Mesenchymal stem cell (in vitro differentiated cells and primary cell): ENCODE results near the gene ACACB.
"Not testable (repeated sequence)": the region's sequence is repeated elsewhere in the genome, so short reads cannot be mapped to it uniquely, and the experiment has no call there.

Source experiments
- DNase-seq: peaks from one replicate; pipeline ENCODE4 v3.0.0-alpha.2; 2013
- H2AFZ ChIP-seq: one replicate; pipeline ENCODE4 v1.6.1; 2013; ENCODE audit warnings: low read depth, mild to moderate bottlenecking, control low read depth, inconsistent platforms, low read length, moderate library complexity
- H2AK5ac ChIP-seq: 2 replicates; pipeline ENCODE4 v1.6.1; 2013; ENCODE audit warnings: low read length, moderate library complexity, mild to moderate bottlenecking, inconsistent platforms; ENCODE audit not compliant: severe bottlenecking
- H2BK120ac ChIP-seq: one replicate; pipeline ENCODE4 v1.6.1; 2013; ENCODE audit warnings: low read depth, mild to moderate bottlenecking, inconsistent platforms, low read length, moderate library complexity
- H2BK12ac ChIP-seq, 2 experiments: one replicate each; pipeline ENCODE4 v1.6.1; 2013; ENCODE audit warnings: inconsistent platforms in 2 of 2, low read length in 2 of 2, mild to moderate bottlenecking in 2 of 2, moderate library complexity in 2 of 2, control low read depth in 1 of 2
- H2BK15ac ChIP-seq: one replicate; pipeline ENCODE4 v1.6.1; 2013; ENCODE audit warnings: mild to moderate bottlenecking, low read depth, inconsistent platforms; ENCODE audit not compliant: poor library complexity, severe bottlenecking
- H2BK5ac ChIP-seq: 2 replicates; pipeline ENCODE4 v1.6.1; 2013; ENCODE audit warnings: low read depth, mild to moderate bottlenecking, low read length, control low read depth, inconsistent platforms; ENCODE audit not compliant: poor library complexity, severe bottlenecking
- H3K14ac ChIP-seq, 2 experiments: one replicate each; pipeline ENCODE4 v1.6.1; 2013; ENCODE audit warnings: inconsistent platforms in 2 of 2, low read length in 2 of 2, control low read depth in 1 of 2, mild to moderate bottlenecking in 1 of 2, moderate library complexity in 1 of 2
- H3K18ac ChIP-seq, 2 experiments: one replicate each; pipeline ENCODE4 v1.6.1; 2013; ENCODE audit warnings: inconsistent platforms in 2 of 2, low read length in 2 of 2, control low read depth in 1 of 2, low read depth in 1 of 2, mild to moderate bottlenecking in 1 of 2
- H3K23ac ChIP-seq, 2 experiments: one replicate each; pipeline ENCODE4 v1.6.1; 2013; ENCODE audit warnings: inconsistent platforms in 2 of 2, low read length in 2 of 2, mild to moderate bottlenecking in 2 of 2, moderate library complexity in 2 of 2, control low read depth in 1 of 2
- H3K27ac ChIP-seq: 2 replicates; pipeline ENCODE4 v1.5.1; 2013; ENCODE audit warnings: mild to moderate bottlenecking, moderate library complexity, low read length, control low read depth, inconsistent platforms; ENCODE audit not compliant: poor library complexity, severe bottlenecking
- H3K27me3 ChIP-seq, 2 experiments: 2 replicates each; pipeline versions ENCODE4 v1.6.1 to v1.7.0; 2013; ENCODE audit warnings: low read length in 2 of 2, mild to moderate bottlenecking in 2 of 2, moderate library complexity in 2 of 2, control low read depth in 1 of 2, inconsistent platforms in 1 of 2; ENCODE audit not compliant: control insufficient read depth in 1 of 2, insufficient read depth in 1 of 2
- H3K36me3 ChIP-seq, 2 experiments: 2 replicates each; pipeline versions ENCODE4 v1.6.1 to v1.7.0; 2013; ENCODE audit warnings: low read length in 2 of 2, control low read depth in 1 of 2, inconsistent platforms in 1 of 2, low read depth in 1 of 2, mild to moderate bottlenecking in 1 of 2; ENCODE audit not compliant: insufficient read depth in 2 of 2, control insufficient read depth in 1 of 2
- H3K4ac ChIP-seq, 2 experiments: one replicate each; pipeline ENCODE4 v1.6.1; 2013; ENCODE audit warnings: inconsistent platforms in 2 of 2, low read length in 2 of 2, mild to moderate bottlenecking in 2 of 2, moderate library complexity in 2 of 2, control low read depth in 1 of 2, low read depth in 1 of 2
- H3K4me1 ChIP-seq: 2 replicates; pipeline ENCODE4 v1.6.1; 2013; ENCODE audit warnings: low read depth, low read length, control low read depth; ENCODE audit not compliant: control insufficient read depth, insufficient read depth
- H3K4me2 ChIP-seq: 2 replicates; pipeline ENCODE4 v1.6.1; 2013; ENCODE audit warnings: low read length, mild to moderate bottlenecking, inconsistent platforms; ENCODE audit not compliant: poor library complexity, severe bottlenecking
- H3K4me3 ChIP-seq, 2 experiments: 2 replicates each; pipeline versions ENCODE4 v1.5.1 to v1.7.0; 2013; ENCODE audit warnings: low read length in 2 of 2, mild to moderate bottlenecking in 2 of 2, control low read depth in 1 of 2, low read depth in 1 of 2; ENCODE audit not compliant: insufficient read depth in 1 of 2
- H3K79me1 ChIP-seq: replicated peaks from 2 replicates; pipeline ENCODE4 v1.6.1; 2013; ENCODE audit warnings: mild to moderate bottlenecking, control low read depth, low read length, inconsistent platforms; ENCODE audit not compliant: poor library complexity, severe bottlenecking
- H3K9ac ChIP-seq: 2 replicates; pipeline ENCODE4 v1.7.0; 2013; ENCODE audit warnings: mild to moderate bottlenecking, low read length, moderate library complexity
- H3K9me3 ChIP-seq: 2 replicates; pipeline ENCODE4 v1.7.0; 2013; ENCODE audit warnings: mild to moderate bottlenecking, low read length; ENCODE audit not compliant: control insufficient read depth
- H4K8ac ChIP-seq: one replicate; pipeline ENCODE4 v1.6.1; 2013; ENCODE audit warnings: inconsistent platforms, mild to moderate bottlenecking, low read length, moderate library complexity
- H4K91ac ChIP-seq: one replicate; pipeline ENCODE4 v1.6.1; 2013; ENCODE audit warnings: mild to moderate bottlenecking, low read length, inconsistent platforms
- WGBS: methylation state at CpG from one replicate; pipeline ENCODE4 v1.1.7; 2013; ENCODE audit warnings: mixed read lengths; 5-methylcytosine and 5-hydroxymethylcytosine counted together

ACACB gene

GRCh38 chr12:109170324-109170723 lies 53.9 kb downstream of the ACACB start:
- WGBS, result 95% methylated on average over 7 of the region's 7 CpGs

GRCh38 chr12:109172787-109173186 lies 56.4 kb downstream of the ACACB start:
- not testable (repeated sequence) for H2AFZ ChIP-seq, H2BK5ac ChIP-seq, H3K4me2 ChIP-seq, H3K18ac ChIP-seq, H3K23ac ChIP-seq, H3K4ac ChIP-seq, H3K4me1 ChIP-seq, H2BK12ac ChIP-seq, H3K4me3 ChIP-seq, H2BK15ac ChIP-seq, H3K9me3 ChIP-seq, DNase-seq, H3K9ac ChIP-seq, H3K27ac ChIP-seq, H4K91ac ChIP-seq, H2BK120ac ChIP-seq, H3K27me3 ChIP-seq, H2AK5ac ChIP-seq, H4K8ac ChIP-seq, H3K79me1 ChIP-seq, H3K14ac ChIP-seq
- WGBS, result 91% methylated on average over 4 of the region's 6 CpGs
- peaks cover 0 to 49% of the 10 kb centered on the region in 2 experiments for H3K36me3 ChIP-seq

More at GRCh38 chr12:109170324-109170723, 53.9 kb downstream of the ACACB start:
- Histone ChIP-seq H4K91ac (no peak overlapping the region), H3K27ac (no peak overlapping the region), H4K8ac (no peak overlapping the region), H2BK120ac (no peak overlapping the region), H3K18ac (no peak overlapping the region), H2BK12ac (no peak overlapping the region), H3K4me1 (no peaks in the 10 kb centered on the region), H3K27me3 (no peaks in the 10 kb centered on the region), H2BK5ac (no peak overlapping the region), H3K9ac (no peak overlapping the region), H3K14ac (no peak overlapping the region), H3K36me3 (peaks cover 0 to 47% of the 10 kb centered on the region in 2 experiments), H3K4me3 (no peak overlapping the region), H2AFZ (no peak overlapping the region), H3K4ac (no peak overlapping the region), H2AK5ac (no peak overlapping the region), H3K79me1 (no peaks in the 10 kb centered on the region), H3K4me2 (no peak overlapping the region), H3K9me3 (no peaks in the 10 kb centered on the region), H3K23ac (no peak overlapping the region), H2BK15ac (no peak overlapping the region)
- no peak for DNase-seq

- Histone ChIP-seq H2BK5ac (no peak overlapping the region), H3K4me2 (no peak overlapping the region), H3K36me3 (peaks cover 0 to 49% of the 10 kb centered on the region in 2 experiments), H4K91ac (no peak overlapping the region), H3K14ac (no peak overlapping the region), H3K27me3 (no peaks in the 10 kb centered on the region), H2BK15ac (no peak overlapping the region), H3K4ac (no peak overlapping the region), H3K18ac (no peak overlapping the region), H3K9me3 (no peaks in the 10 kb centered on the region), H3K4me1 (no peaks in the 10 kb centered on the region), H3K9ac (no peak overlapping the region), H3K23ac (no peak overlapping the region), H2BK12ac (no peak overlapping the region), H3K27ac (no peak overlapping the region), H2AK5ac (no peak overlapping the region), H3K79me1 (no peaks in the 10 kb centered on the region), H2BK120ac (no peak overlapping the region), H2AFZ (no peak overlapping the region), H4K8ac (no peak overlapping the region), H3K4me3 (no peak overlapping the region)
- 92% methylated on average over 16 of the region's 17 CpGs for WGBS
- DNase-seq, result no peak
These were observed 57.3 kb downstream of the ACACB start for GRCh38 chr12:109173443-109174240.

DNA sequence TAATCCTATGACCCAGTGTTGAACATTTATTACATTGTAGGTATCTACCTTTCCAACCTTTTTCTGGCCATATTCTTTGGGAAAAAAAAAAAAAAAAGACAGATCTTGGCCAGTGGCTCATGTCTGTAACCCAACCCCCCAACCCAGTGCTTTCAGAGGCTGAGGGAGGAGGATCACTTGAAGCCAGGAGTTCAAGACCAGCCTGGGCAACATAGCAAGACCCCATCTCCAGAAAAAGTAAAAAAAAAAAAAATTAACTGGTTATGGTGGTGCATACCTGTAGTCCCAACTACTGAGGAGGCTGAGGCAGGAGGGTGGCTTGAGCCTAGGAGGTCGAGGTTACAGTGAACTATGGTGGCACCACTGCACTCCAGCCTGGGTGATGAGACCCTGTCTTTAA lies 58.1 kb downstream of the ACACB start:
- no peak overlapping the region for H3K18ac ChIP-seq
- H3K4ac ChIP-seq, result no peak overlapping the region
- H2BK5ac ChIP-seq, result no peak overlapping the region
- H2BK120ac ChIP-seq, result no peak overlapping the region
- H3K27me3 ChIP-seq, result no peaks in the 10 kb centered on the region
- no peak overlapping the region for H3K4me2 ChIP-seq
- no peak overlapping the region for H3K27ac ChIP-seq
- H2BK15ac ChIP-seq, result no peak overlapping the region
- WGBS, result 60% methylated on average over 1 of the region's 1 CpG
- no peak for DNase-seq
- H3K36me3 ChIP-seq, result peaks cover 0 to 50% of the 10 kb centered on the region in 2 experiments
- no peak overlapping the region for H3K9ac ChIP-seq
- no peak overlapping the region for H2BK12ac ChIP-seq
- no peak overlapping the region for H2AFZ ChIP-seq
- H3K4me3 ChIP-seq, result no peak overlapping the region
- no peak overlapping the region for H2AK5ac ChIP-seq
- H3K23ac ChIP-seq, result no peak overlapping the region
- H3K79me1 ChIP-seq, result no peaks in the 10 kb centered on the region
- H3K9me3 ChIP-seq, result no peaks in the 10 kb centered on the region
- no peak overlapping the region for H3K14ac ChIP-seq
- H4K91ac ChIP-seq, result no peak overlapping the region
- no peaks in the 10 kb centered on the region for H3K4me1 ChIP-seq
- H4K8ac ChIP-seq, result no peak overlapping the region
